Mesenchymal stem cell (in vitro differentiated cells and primary cell): Measurements from ENCODE around the gene E2F2.

Source experiments
- DNase-seq: peaks from one replicate; pipeline ENCODE4 v3.0.0-alpha.2; 2013
- H2AFZ ChIP-seq: one replicate; pipeline ENCODE4 v1.6.1; 2013; ENCODE audit warnings: low read depth, mild to moderate bottlenecking, control low read depth, inconsistent platforms, low read length, moderate library complexity
- H2AK5ac ChIP-seq: 2 replicates; pipeline ENCODE4 v1.6.1; 2013; ENCODE audit warnings: low read length, moderate library complexity, mild to moderate bottlenecking, inconsistent platforms; ENCODE audit not compliant: severe bottlenecking
- H2BK120ac ChIP-seq: one replicate; pipeline ENCODE4 v1.6.1; 2013; ENCODE audit warnings: low read depth, mild to moderate bottlenecking, inconsistent platforms, low read length, moderate library complexity
- H2BK12ac ChIP-seq, 2 experiments: one replicate each; pipeline ENCODE4 v1.6.1; 2013; ENCODE audit warnings: inconsistent platforms in 2 of 2, low read length in 2 of 2, mild to moderate bottlenecking in 2 of 2, moderate library complexity in 2 of 2, control low read depth in 1 of 2
- H2BK15ac ChIP-seq: one replicate; pipeline ENCODE4 v1.6.1; 2013; ENCODE audit warnings: mild to moderate bottlenecking, low read depth, inconsistent platforms; ENCODE audit not compliant: poor library complexity, severe bottlenecking
- H2BK5ac ChIP-seq: 2 replicates; pipeline ENCODE4 v1.6.1; 2013; ENCODE audit warnings: low read depth, mild to moderate bottlenecking, low read length, control low read depth, inconsistent platforms; ENCODE audit not compliant: poor library complexity, severe bottlenecking
- H3K14ac ChIP-seq, 2 experiments: one replicate each; pipeline ENCODE4 v1.6.1; 2013; ENCODE audit warnings: inconsistent platforms in 2 of 2, low read length in 2 of 2, control low read depth in 1 of 2, mild to moderate bottlenecking in 1 of 2, moderate library complexity in 1 of 2
- H3K18ac ChIP-seq, 2 experiments: one replicate each; pipeline ENCODE4 v1.6.1; 2013; ENCODE audit warnings: inconsistent platforms in 2 of 2, low read length in 2 of 2, control low read depth in 1 of 2, low read depth in 1 of 2, mild to moderate bottlenecking in 1 of 2
- H3K23ac ChIP-seq, 2 experiments: one replicate each; pipeline ENCODE4 v1.6.1; 2013; ENCODE audit warnings: inconsistent platforms in 2 of 2, low read length in 2 of 2, mild to moderate bottlenecking in 2 of 2, moderate library complexity in 2 of 2, control low read depth in 1 of 2
- H3K27ac ChIP-seq: 2 replicates; pipeline ENCODE4 v1.5.1; 2013; ENCODE audit warnings: mild to moderate bottlenecking, moderate library complexity, low read length, control low read depth, inconsistent platforms; ENCODE audit not compliant: poor library complexity, severe bottlenecking
- H3K27me3 ChIP-seq, 2 experiments: 2 replicates each; pipeline versions ENCODE4 v1.6.1 to v1.7.0; 2013; ENCODE audit warnings: low read length in 2 of 2, mild to moderate bottlenecking in 2 of 2, moderate library complexity in 2 of 2, control low read depth in 1 of 2, inconsistent platforms in 1 of 2; ENCODE audit not compliant: control insufficient read depth in 1 of 2, insufficient read depth in 1 of 2
- H3K36me3 ChIP-seq, 2 experiments: 2 replicates each; pipeline versions ENCODE4 v1.6.1 to v1.7.0; 2013; ENCODE audit warnings: low read length in 2 of 2, control low read depth in 1 of 2, inconsistent platforms in 1 of 2, low read depth in 1 of 2, mild to moderate bottlenecking in 1 of 2; ENCODE audit not compliant: insufficient read depth in 2 of 2, control insufficient read depth in 1 of 2
- H3K4ac ChIP-seq, 2 experiments: one replicate each; pipeline ENCODE4 v1.6.1; 2013; ENCODE audit warnings: inconsistent platforms in 2 of 2, low read length in 2 of 2, mild to moderate bottlenecking in 2 of 2, moderate library complexity in 2 of 2, control low read depth in 1 of 2, low read depth in 1 of 2
- H3K4me1 ChIP-seq: 2 replicates; pipeline ENCODE4 v1.6.1; 2013; ENCODE audit warnings: low read depth, low read length, control low read depth; ENCODE audit not compliant: control insufficient read depth, insufficient read depth
- H3K4me2 ChIP-seq: 2 replicates; pipeline ENCODE4 v1.6.1; 2013; ENCODE audit warnings: low read length, mild to moderate bottlenecking, inconsistent platforms; ENCODE audit not compliant: poor library complexity, severe bottlenecking
- H3K4me3 ChIP-seq, 2 experiments: 2 replicates each; pipeline versions ENCODE4 v1.5.1 to v1.7.0; 2013; ENCODE audit warnings: low read length in 2 of 2, mild to moderate bottlenecking in 2 of 2, control low read depth in 1 of 2, low read depth in 1 of 2; ENCODE audit not compliant: insufficient read depth in 1 of 2
- H3K79me1 ChIP-seq: replicated peaks from 2 replicates; pipeline ENCODE4 v1.6.1; 2013; ENCODE audit warnings: mild to moderate bottlenecking, control low read depth, low read length, inconsistent platforms; ENCODE audit not compliant: poor library complexity, severe bottlenecking
- H3K9ac ChIP-seq: 2 replicates; pipeline ENCODE4 v1.7.0; 2013; ENCODE audit warnings: mild to moderate bottlenecking, low read length, moderate library complexity
- H3K9me3 ChIP-seq: 2 replicates; pipeline ENCODE4 v1.7.0; 2013; ENCODE audit warnings: mild to moderate bottlenecking, low read length; ENCODE audit not compliant: control insufficient read depth
- H4K8ac ChIP-seq: one replicate; pipeline ENCODE4 v1.6.1; 2013; ENCODE audit warnings: inconsistent platforms, mild to moderate bottlenecking, low read length, moderate library complexity
- H4K91ac ChIP-seq: one replicate; pipeline ENCODE4 v1.6.1; 2013; ENCODE audit warnings: mild to moderate bottlenecking, low read length, inconsistent platforms
- WGBS: methylation state at CpG from one replicate; pipeline ENCODE4 v1.1.7; 2013; ENCODE audit warnings: mixed read lengths; 5-methylcytosine and 5-hydroxymethylcytosine counted together

The E2F2 gene

DNA sequence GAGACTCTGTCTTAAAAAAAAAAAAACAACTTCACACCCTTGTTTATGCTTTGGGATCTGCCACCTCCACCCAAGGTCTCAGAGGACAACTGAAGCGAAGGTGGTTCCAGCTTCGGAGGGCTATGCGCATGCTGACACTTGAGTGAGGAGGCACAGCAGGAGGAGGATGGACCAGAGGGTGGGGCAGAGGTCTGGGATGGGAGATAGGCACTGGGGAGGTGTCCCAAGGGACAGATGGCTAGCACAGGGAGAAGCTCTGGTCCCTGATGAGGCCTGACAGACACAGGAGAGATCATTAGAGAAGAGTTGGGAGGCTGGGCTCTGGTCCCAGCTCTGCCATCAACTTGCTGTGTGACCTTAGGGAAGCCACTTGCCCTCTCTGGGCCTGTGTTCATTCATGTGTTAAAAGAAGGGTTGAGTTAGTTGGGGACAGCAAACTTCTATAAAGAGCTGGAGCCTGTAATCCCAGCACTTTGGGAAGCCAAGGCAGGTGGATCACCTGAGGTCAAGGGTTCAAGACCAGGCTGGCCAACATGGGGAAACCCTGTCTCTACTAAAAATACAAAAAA lies 16.8 kb downstream of the E2F2 start:
- Histone ChIP-seq H3K4me3 (no peak overlapping the region), H3K36me3 (peaks cover 0 to 6% of the 10 kb centered on the region in 2 experiments), H3K23ac (no peak overlapping the region), H3K4ac (no peak overlapping the region), H3K79me1 (no peaks in the 10 kb centered on the region), H3K4me1 (no peaks in the 10 kb centered on the region), H2BK120ac (no peak overlapping the region), H3K9ac (no peak overlapping the region), H2AK5ac (no peak overlapping the region), H3K27ac (no peak overlapping the region), H2BK15ac (no peak overlapping the region), H2BK5ac (no peak overlapping the region), H4K8ac (no peak overlapping the region), H3K14ac (no peak overlapping the region), H3K9me3 (no peaks in the 10 kb centered on the region), H3K18ac (no peak overlapping the region), H2BK12ac (no peak overlapping the region), H4K91ac (no peak overlapping the region), H3K4me2 (no peak overlapping the region), H3K27me3 (no peaks in the 10 kb centered on the region), H2AFZ (no peak overlapping the region)
- no peak for DNase-seq
- 95% methylated on average over 3 of the region's 3 CpGs for WGBS

DNA sequence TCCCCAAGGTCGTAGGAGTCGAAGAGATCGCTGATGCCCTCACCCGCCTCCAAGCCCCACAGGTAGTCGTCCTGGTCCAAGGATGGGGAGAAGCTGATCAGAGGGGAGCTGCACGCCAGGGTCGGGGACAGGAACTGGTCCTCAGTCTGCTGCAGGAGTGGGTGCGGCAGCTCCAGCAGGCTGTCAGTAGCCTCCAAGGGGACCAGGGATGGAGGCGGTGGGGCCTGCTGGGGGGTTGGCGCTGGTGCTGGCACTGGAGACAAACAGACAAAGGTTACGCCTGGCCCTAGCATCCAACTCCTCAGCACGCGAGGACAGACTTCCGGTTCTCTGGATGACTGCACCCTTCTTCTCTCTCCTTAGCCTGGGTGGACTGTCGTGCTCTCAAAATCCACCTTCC lies 21.1 kb downstream of the E2F2 start:
- H2BK5ac ChIP-seq: no peak overlapping the region
- WGBS: 97% methylated on average over 15 of the region's 15 CpGs
- H4K8ac ChIP-seq: no peak overlapping the region
- DNase-seq: no peak
- H3K9ac ChIP-seq: no peak overlapping the region
- no peak overlapping the region for H2AFZ ChIP-seq
- no peak overlapping the region for H2BK120ac ChIP-seq
- H3K23ac ChIP-seq: no peak overlapping the region
- peaks cover 0 to 6% of the 10 kb centered on the region in 2 experiments for H3K36me3 ChIP-seq
- no peak overlapping the region for H3K27ac ChIP-seq
- H3K9me3 ChIP-seq: no peaks in the 10 kb centered on the region
- no peak overlapping the region for H2AK5ac ChIP-seq
- no peak overlapping the region for H3K4me3 ChIP-seq
- no peak overlapping the region for H3K4me2 ChIP-seq
- no peak overlapping the region for H2BK15ac ChIP-seq
- H3K4me1 ChIP-seq: no peaks in the 10 kb centered on the region
- no peaks in the 10 kb centered on the region for H3K79me1 ChIP-seq
- H2BK12ac ChIP-seq: no peak overlapping the region
- no peak overlapping the region for H3K18ac ChIP-seq
- no peak overlapping the region for H4K91ac ChIP-seq
- H3K27me3 ChIP-seq: no peaks in the 10 kb centered on the region
- H3K14ac ChIP-seq: no peak overlapping the region
- no peak overlapping the region for H3K4ac ChIP-seq

DNA sequence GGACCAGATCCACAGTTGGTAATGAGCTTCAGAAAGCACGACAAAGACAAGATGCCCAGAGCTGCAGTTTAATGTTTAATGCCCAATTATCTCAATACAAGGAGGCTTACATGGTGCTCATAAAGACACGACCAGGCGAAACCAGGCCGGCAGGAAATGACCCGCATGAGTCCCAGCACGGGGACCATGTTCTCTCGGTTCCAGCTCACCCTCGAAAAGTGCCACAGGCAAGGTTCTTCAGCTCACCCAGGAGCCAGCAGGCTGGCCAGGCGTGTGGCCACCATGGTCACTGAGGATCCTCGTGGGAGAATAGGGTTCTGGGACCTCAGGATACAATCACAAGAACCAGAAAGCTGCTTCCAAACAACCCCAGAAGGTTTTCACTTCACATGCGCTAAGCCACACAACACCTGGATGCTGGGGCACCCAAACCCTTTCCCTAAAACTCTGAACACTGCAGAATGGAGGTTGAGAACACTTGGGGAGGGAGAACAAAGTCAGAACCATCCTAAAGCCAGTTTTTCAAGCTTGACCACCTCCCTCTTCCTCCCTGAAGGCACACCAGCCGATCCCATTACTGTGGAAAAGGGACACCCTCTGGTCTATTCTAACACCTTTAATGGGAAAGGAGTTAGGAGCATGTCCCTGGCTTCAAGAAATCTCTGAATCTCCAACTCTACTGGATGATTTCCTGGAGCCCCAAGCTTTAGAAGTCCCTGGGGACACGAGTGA lies 24.5 kb downstream of the E2F2 start:
- no peak overlapping the region for H3K4me3 ChIP-seq
- H2BK15ac ChIP-seq: no peak overlapping the region
- no peaks in the 10 kb centered on the region for H3K27me3 ChIP-seq
- H3K23ac ChIP-seq: no peak overlapping the region
- H3K4ac ChIP-seq: no peak overlapping the region
- no peak overlapping the region for H3K4me2 ChIP-seq
- no peak overlapping the region for H4K91ac ChIP-seq
- H3K9ac ChIP-seq: no peak overlapping the region
- WGBS: 91% methylated on average over 12 of the region's 13 CpGs
- H2BK5ac ChIP-seq: no peak overlapping the region
- H2AK5ac ChIP-seq: no peak overlapping the region
- H3K36me3 ChIP-seq: peaks cover 0 to 6% of the 10 kb centered on the region in 2 experiments
- no peaks in the 10 kb centered on the region for H3K4me1 ChIP-seq
- no peak for DNase-seq
- no peak overlapping the region for H2BK12ac ChIP-seq
- H3K14ac ChIP-seq: no peak overlapping the region
- H4K8ac ChIP-seq: no peak overlapping the region
- H2AFZ ChIP-seq: no peak overlapping the region
- no peaks in the 10 kb centered on the region for H3K9me3 ChIP-seq
- no peak overlapping the region for H3K27ac ChIP-seq
- no peak overlapping the region for H2BK120ac ChIP-seq
- no peak overlapping the region for H3K18ac ChIP-seq
- no peaks in the 10 kb centered on the region for H3K79me1 ChIP-seq

DNA sequence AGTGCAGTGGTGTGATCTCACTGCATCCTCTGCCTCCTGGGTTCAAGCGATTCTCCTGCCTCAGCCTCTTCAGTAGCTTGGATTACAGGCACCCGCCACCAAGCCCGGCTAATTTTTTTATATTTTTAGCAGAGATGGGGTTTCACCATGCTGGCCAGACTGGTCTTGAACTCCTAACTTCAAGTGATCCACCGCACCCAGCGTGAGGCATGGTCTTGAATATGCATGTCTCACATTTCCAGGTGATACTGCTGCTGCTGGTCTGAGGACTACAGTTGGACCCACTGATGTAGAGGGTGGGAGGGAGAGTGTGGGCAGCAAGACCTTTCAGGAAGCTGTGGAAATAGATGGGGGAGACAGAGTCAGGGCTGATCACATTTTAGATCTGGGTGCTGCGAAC lies 25.2 kb downstream of the E2F2 start:
- H4K91ac ChIP-seq: no peak overlapping the region
- H2BK5ac ChIP-seq: no peak overlapping the region
- DNase-seq: no peak
- WGBS: 93% methylated on average over 6 of the region's 6 CpGs
- no peak overlapping the region for H3K27ac ChIP-seq
- no peak overlapping the region for H3K18ac ChIP-seq
- H3K79me1 ChIP-seq: no peaks in the 10 kb centered on the region
- no peak overlapping the region for H2BK120ac ChIP-seq
- peaks cover 0 to 6% of the 10 kb centered on the region in 2 experiments for H3K36me3 ChIP-seq
- no peak overlapping the region for H3K23ac ChIP-seq
- no peak overlapping the region for H2BK15ac ChIP-seq
- H3K14ac ChIP-seq: no peak overlapping the region
- no peaks in the 10 kb centered on the region for H3K9me3 ChIP-seq
- H2BK12ac ChIP-seq: no peak overlapping the region
- no peaks in the 10 kb centered on the region for H3K4me1 ChIP-seq
- H3K4me2 ChIP-seq: no peak overlapping the region
- H3K4me3 ChIP-seq: no peak overlapping the region
- H3K9ac ChIP-seq: no peak overlapping the region
- H2AK5ac ChIP-seq: no peak overlapping the region
- H3K27me3 ChIP-seq: no peaks in the 10 kb centered on the region
- H3K4ac ChIP-seq: no peak overlapping the region
- no peak overlapping the region for H2AFZ ChIP-seq
- H4K8ac ChIP-seq: no peak overlapping the region
